ENCODE measurements around the gene GPI. TPM values are rescaled to one million over a fixed set of nuclear protein-coding genes. Genes with fewer than 3 reads are reported as not detected.

The GPI gene
- total and polyA plus RNA-seq, 2 donors (not counting 3 experiments of a cell fraction or from before 2014, with no cell fraction given) = 131 to 273 TPM

- no peaks in the 10 kb centered on the region for H3K9me1 ChIP-seq (replicated peaks; ENCODE audit: control insufficient read depth, extremely low read depth, insufficient read depth, low read length)
- intact Hi-C loops (cut with micrococcal nuclease) = loop anchor here (5.0 kb wide), 1 partner anchor 175 kb away; the partner anchor contains the start of gene LSM14A
- POLR2A ChIA-PET = no interaction called here
- no peak overlapping the region for H3K9ac ChIP-seq (replicated peaks; ENCODE audit: extremely low read depth, insufficient read depth, low read length)
- DNase-seq (ENCODE audit: low read depth, low spot score) (no peak), FAIRE-seq (no peak)
- no peak overlapping the region for H3K4me3 ChIP-seq (replicated peaks in 1 of 3; ENCODE audit: insufficient read depth in 1 of 3, low read depth in 1 of 3, low read length in 3 of 3)
- H2AFZ ChIP-seq (ENCODE audit: low read depth, low read length) = no peak overlapping the region
- H3K36me3 ChIP-seq (ENCODE audit: control insufficient read depth in 2 of 2, extremely low read depth in 1 of 2, insufficient read depth in 2 of 2, low read length in 2 of 2) = peaks cover 9 to 28% of the 10 kb centered on the region in 2 experiments
- dilution Hi-C loops (cut with MboI; ENCODE audit: extremely low pct_ligation_motif_present, low sequenced_read_pairs) = no loop called here
- H3K9me3 ChIP-seq (replicated peaks; ENCODE audit: control insufficient read depth, insufficient read depth, low read length) = no peaks in the 10 kb centered on the region
- no TSS peak for BruUV-seq (replicated peaks)
- no peak overlapping the region for H3K27ac ChIP-seq (ENCODE audit: insufficient read depth, low read depth, low read length)
- H3K27me3 ChIP-seq (ENCODE audit: control insufficient read depth in 2 of 2, insufficient read depth in 2 of 2, low read length in 2 of 2) = no peaks in the 10 kb centered on the region
- no peak overlapping the region for H3K4me2 ChIP-seq (ENCODE audit: insufficient read depth, low read length)
- no peak for TF ChIP-seq FOS (IDR thresholded peaks at IDR 0.05; ENCODE audit: borderline replicate concordance, insufficient read depth, low read length)
- TF ChIP-seq POLR2A (IDR thresholded peaks at IDR 0.05; ENCODE audit: low read depth, low read length) = no peak
- no peak for TF ChIP-seq POLR2AphosphoS5 (IDR thresholded peaks at IDR 0.05; ENCODE audit: insufficient read depth, low read depth, low read length)
- TF ChIP-seq, protein P1, sequence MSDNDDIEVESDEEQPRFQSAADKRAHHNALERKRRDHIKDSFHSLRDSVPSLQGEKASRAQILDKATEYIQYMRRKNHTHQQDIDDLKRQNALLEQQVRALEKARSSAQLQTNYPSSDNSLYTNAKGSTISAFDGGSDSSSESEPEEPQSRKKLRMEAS (IDR thresholded peaks at IDR 0.05; ENCODE audit: insufficient read depth, insufficient read length) = no peak
- TF ChIP-seq EZH2 (IDR thresholded peaks at IDR 0.05; ENCODE audit: borderline replicate concordance, low read depth, low read length, severe bottlenecking) = no peak
- TF ChIP-seq, protein P2, sequence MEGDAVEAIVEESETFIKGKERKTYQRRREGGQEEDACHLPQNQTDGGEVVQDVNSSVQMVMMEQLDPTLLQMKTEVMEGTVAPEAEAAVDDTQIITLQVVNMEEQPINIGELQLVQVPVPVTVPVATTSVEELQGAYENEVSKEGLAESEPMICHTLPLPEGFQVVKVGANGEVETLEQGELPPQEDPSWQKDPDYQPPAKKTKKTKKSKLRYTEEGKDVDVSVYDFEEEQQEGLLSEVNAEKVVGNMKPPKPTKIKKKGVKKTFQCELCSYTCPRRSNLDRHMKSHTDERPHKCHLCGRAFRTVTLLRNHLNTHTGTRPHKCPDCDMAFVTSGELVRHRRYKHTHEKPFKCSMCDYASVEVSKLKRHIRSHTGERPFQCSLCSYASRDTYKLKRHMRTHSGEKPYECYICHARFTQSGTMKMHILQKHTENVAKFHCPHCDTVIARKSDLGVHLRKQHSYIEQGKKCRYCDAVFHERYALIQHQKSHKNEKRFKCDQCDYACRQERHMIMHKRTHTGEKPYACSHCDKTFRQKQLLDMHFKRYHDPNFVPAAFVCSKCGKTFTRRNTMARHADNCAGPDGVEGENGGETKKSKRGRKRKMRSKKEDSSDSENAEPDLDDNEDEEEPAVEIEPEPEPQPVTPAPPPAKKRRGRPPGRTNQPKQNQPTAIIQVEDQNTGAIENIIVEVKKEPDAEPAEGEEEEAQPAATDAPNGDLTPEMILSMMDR (IDR thresholded peaks at IDR 0.05; ENCODE audit: extremely low read depth in 1 of 2, insufficient read depth in 1 of 2, low read depth in 1 of 2, low read length in 2 of 2) = no peak
- no peak for TF ChIP-seq MYC (IDR thresholded peaks at IDR 0.05; ENCODE audit: low read depth, low read length)
- CTCF ChIA-PET = interaction anchor here (1.6 to 2.0 kb wide), 2 partner anchors 11 to 115 kb away, joined by 9 to 12 read pairs; no protein-coding TSS in a partner anchor
- peaks cover 2% of the 10 kb centered on the region for H3K4me1 ChIP-seq (ENCODE audit: control insufficient read depth, extremely low read depth, insufficient read depth, low read length)
- H4K20me1 ChIP-seq (replicated peaks; ENCODE audit: control insufficient read depth, extremely low read depth, insufficient read depth, low read length) = no peaks in the 10 kb centered on the region
- H3K79me2 ChIP-seq (ENCODE audit: control insufficient read depth, insufficient read depth, low read length) = no peaks in the 10 kb centered on the region
These were observed 17.3 kb upstream of the GPI start for GRCh38 chr19:34347561-34348165.
